NCI-H146 treated with DMSO at 0.1 percent for 48 hours (cell line): ENCODE data around the gene APOO.

ENCODE experiments used
- DNase-seq: peaks from one replicate; lab custom pipeline; 2025; ENCODE audit not compliant: unreplicated experiment; lab: John Stamatoyannopoulos, UW

The APOO gene

GRCh38 chrX:23907498-23908218 lies at the start of gene APOO, which contains the start of gene CXorf58:
Gene APOO, minus strand, starts transcription at chrX:23907938. Its CDS starts 236 bp downstream, at chrX:23907702.
Gene CXorf58, plus strand, starts transcription at chrX:23908006. Its CDS starts 2,297 bp downstream, at chrX:23910303.
- DNase-seq = peak; percentile 81

GRCh38 chrX:23954396-23954795 lies 46.7 kb upstream of the APOO start:
- DNase-seq = no peak

GRCh38 chrX:23953908-23954269 lies 46.2 kb upstream of the APOO start:
- no peak for DNase-seq

- peak; percentile 80 for DNase-seq
Observed at GRCh38 chrX:23952984-23953907, 45.5 kb upstream of the APOO start.

GRCh38 chrX:23952391-23952790 lies 44.7 kb upstream of the APOO start:
- DNase-seq = no peak

- DNase-seq = no peak
Observed at GRCh38 chrX:23945206-23945605, 37.5 kb upstream of the APOO start.

GRCh38 chrX:23944234-23944633 lies 36.5 kb upstream of the APOO start:
- no peak for DNase-seq

GRCh38 chrX:23939203-23939602 lies 31.5 kb upstream of the APOO start:
- DNase-seq = no peak

GRCh38 chrX:23938690-23939089 lies 31.0 kb upstream of the APOO start:
- DNase-seq = no peak

- no peak for DNase-seq
Observed at GRCh38 chrX:23937100-23937499, 29.4 kb upstream of the APOO start.

GRCh38 chrX:23936180-23936579 lies 28.4 kb upstream of the APOO start:
- no peak for DNase-seq

- no peak for DNase-seq
Observed at GRCh38 chrX:23935106-23935505, 27.4 kb upstream of the APOO start.

- no peak for DNase-seq
Observed at GRCh38 chrX:23932046-23932445, 24.3 kb upstream of the APOO start.

- no peak for DNase-seq
Observed at GRCh38 chrX:23930894-23931604, 23.3 kb upstream of the APOO start.

GRCh38 chrX:23926015-23926414 lies 18.3 kb upstream of the APOO start:
- DNase-seq = no peak

GRCh38 chrX:23919706-23920320 lies 12.1 kb upstream of the APOO start:
- no peak for DNase-seq

- no peak for DNase-seq
Observed at GRCh38 chrX:23919148-23919547, 11.4 kb upstream of the APOO start.

- DNase-seq = no peak
Observed at GRCh38 chrX:23911126-23911835, 3.5 kb upstream of the APOO start.

- no peak for DNase-seq
Observed at GRCh38 chrX:23908219-23909004, 674 bp upstream of the APOO start.

GRCh38 chrX:23907111-23907497 lies 634 bp downstream of the APOO start:
- no peak for DNase-seq
